T-helper 1 cell treated with Interleukin-12 subunit alpha and Interleukin-12 subunit beta and Interleukin-4 antibody, amounts not matched to agents 30 μg/mL and 1 μg/mL, for 36 hours (primary cell): ENCODE data around the gene CHCHD6.

ENCODE experiments used
- H3K27ac Mint-ChIP-seq: one replicate; pipeline ENCODE4 v1.8.0; 2021; ENCODE audit warnings: mild to moderate bottlenecking, mixed read lengths
- H3K27me3 Mint-ChIP-seq: one replicate; pipeline ENCODE4 v1.8.0; 2021; ENCODE audit warnings: low read depth, mixed read lengths
- H3K36me3 Mint-ChIP-seq: one replicate; pipeline ENCODE4 v1.8.0; 2021; ENCODE audit warnings: low read depth, mixed read lengths
- H3K4me1 Mint-ChIP-seq: one replicate; pipeline ENCODE4 v1.8.0; 2021; ENCODE audit warnings: low read depth, mixed read lengths
- H3K4me3 Mint-ChIP-seq: one replicate; pipeline ENCODE4 v1.8.0; 2021; ENCODE audit warnings: mild to moderate bottlenecking, moderate library complexity, mixed read lengths
- H3K9me3 Mint-ChIP-seq: one replicate; pipeline ENCODE4 v1.8.0; 2021; ENCODE audit warnings: mixed read lengths

CHCHD6 gene

DNA sequence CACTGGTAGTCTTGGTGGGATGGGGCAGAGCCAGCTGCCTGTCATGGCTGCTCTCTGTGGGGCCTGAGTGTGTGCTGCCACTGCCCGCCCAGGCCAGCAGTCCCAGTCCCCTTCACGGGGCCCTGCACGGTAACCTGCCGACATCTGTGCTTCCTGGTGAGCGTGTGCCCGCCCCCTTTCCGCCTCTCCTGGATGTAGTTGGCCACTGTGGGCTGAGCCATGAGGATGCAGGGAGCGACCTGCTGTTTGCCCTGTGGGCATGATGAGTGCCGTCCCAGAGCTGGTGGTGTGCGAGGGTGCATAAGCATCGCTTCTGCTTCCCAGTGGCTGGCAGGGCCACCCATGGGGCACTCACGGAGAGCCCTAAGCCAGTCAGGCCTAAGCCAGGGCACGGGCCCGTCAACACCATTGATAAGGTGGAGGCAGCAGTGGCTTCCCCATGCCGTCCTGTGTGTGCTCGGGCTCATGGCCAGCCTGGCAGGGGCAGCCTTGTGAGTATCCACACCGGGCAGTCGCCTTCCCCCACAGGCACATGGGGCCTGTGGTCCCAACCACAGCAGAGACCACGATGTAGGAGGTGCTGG is 293.5 kb downstream of the CHCHD6 start:
- no peaks in the 10 kb centered on the region for H3K36me3 Mint-ChIP-seq
- H3K27ac Mint-ChIP-seq = no peak overlapping the region

DNA sequence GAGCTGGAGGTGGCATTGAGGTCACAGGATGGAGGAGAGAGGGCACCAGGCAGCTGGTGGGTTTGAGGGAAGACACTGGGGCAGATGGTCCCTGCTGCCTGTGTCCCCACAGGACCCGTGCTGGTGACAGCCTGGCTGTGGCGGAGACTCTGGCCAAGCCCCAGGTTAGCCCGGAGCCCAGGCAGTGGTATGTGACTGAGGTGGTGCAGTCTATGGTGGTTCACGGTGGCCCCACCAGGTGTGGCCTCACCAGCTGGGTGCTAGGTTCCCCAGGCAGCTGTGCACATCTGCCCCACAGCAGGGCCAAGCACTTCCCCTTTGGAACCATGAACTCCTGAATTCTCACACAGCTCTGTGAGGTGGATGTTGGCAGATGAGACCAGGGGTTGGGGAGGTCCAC is 294.3 kb downstream of the CHCHD6 start:
- no peak overlapping the region for H3K4me3 Mint-ChIP-seq
- H3K9me3 Mint-ChIP-seq = no peaks in the 10 kb centered on the region
- no peaks in the 10 kb centered on the region for H3K36me3 Mint-ChIP-seq
- no peaks in the 10 kb centered on the region for H3K4me1 Mint-ChIP-seq
- H3K27me3 Mint-ChIP-seq = no peaks in the 10 kb centered on the region
- H3K27ac Mint-ChIP-seq = no peak overlapping the region

More for the DNA sequence above, 293.5 kb downstream of the CHCHD6 start:
- Mint-ChIP-seq H3K4me1 (no peaks in the 10 kb centered on the region), H3K4me3 (no peak overlapping the region), H3K9me3 (no peaks in the 10 kb centered on the region), H3K27me3 (no peaks in the 10 kb centered on the region)

DNA sequence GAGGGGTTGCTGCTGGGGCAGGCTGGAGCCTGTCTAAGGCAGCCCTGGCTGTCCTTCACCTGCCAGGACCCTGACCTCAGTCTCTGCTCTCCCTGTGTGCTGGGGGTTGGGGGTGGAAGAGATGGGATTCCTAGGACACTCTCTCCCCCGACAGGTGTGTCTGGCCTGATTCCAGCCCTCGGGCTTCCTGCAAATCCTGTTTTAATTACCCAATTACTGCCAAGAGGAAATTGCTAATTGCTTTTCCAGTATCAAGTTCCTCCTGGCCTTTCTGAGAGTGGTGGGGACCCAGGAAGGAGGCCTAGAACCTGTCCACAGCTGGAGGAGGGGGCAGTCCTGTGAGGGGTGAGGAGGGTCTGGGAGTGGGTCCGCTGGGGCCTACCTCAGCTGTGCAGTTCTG is 294.7 kb downstream of the CHCHD6 start:
- H3K27me3 Mint-ChIP-seq = no peaks in the 10 kb centered on the region
- no peaks in the 10 kb centered on the region for H3K9me3 Mint-ChIP-seq
- no peaks in the 10 kb centered on the region for H3K4me1 Mint-ChIP-seq
- no peak overlapping the region for H3K27ac Mint-ChIP-seq
- H3K4me3 Mint-ChIP-seq = no peak overlapping the region
- no peaks in the 10 kb centered on the region for H3K36me3 Mint-ChIP-seq

DNA sequence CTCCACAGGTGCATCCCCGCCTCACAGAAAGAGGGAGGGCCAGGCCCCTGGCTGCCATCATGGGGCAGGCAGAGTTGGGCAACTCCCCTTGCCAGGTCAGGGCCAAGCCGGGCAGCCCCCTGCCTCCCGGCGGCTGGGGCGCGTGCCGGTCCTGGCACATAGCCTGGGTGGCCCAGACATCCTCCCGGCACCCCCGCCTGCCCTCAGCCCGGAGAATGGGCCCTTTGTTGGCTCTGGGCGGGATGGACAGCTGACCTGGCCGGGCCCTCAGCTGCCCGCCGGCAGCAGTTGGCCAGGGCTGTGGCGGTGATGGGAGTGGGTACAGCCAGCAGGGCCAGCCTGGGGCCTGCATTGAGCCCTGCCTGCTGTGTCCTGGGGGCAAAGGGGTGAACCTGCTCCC is 295.3 kb downstream of the CHCHD6 start:
- H3K36me3 Mint-ChIP-seq = no peaks in the 10 kb centered on the region
- no peak overlapping the region for H3K4me3 Mint-ChIP-seq
- no peaks in the 10 kb centered on the region for H3K27me3 Mint-ChIP-seq
- H3K27ac Mint-ChIP-seq = no peak overlapping the region
- no peaks in the 10 kb centered on the region for H3K4me1 Mint-ChIP-seq
- H3K9me3 Mint-ChIP-seq = no peaks in the 10 kb centered on the region

DNA sequence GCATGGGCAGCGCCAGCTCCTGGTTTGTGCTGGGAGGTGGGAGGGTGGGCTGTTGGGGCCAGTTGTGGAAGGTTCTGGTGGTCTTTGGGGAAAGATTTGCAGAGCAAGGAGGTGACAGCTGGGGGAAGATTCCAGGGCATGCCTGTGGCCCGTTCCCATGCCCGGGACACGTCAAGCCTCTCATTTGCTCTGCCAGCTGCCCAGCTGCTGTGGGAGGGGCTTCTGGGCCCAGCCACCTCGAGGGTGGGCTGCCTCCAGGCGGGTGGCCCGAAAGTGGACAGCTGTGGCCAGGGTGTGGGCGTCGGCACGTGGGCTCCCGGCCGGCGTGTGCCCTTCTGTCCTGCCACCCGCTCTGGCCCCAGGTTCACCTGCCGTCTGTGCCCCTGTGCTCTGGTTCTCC is 296.1 kb downstream of the CHCHD6 start:
- Mint-ChIP-seq H3K9me3 (no peaks in the 10 kb centered on the region), H3K4me1 (no peaks in the 10 kb centered on the region), H3K36me3 (no peaks in the 10 kb centered on the region), H3K27ac (no peak overlapping the region), H3K27me3 (no peaks in the 10 kb centered on the region), H3K4me3 (no peak overlapping the region)

DNA sequence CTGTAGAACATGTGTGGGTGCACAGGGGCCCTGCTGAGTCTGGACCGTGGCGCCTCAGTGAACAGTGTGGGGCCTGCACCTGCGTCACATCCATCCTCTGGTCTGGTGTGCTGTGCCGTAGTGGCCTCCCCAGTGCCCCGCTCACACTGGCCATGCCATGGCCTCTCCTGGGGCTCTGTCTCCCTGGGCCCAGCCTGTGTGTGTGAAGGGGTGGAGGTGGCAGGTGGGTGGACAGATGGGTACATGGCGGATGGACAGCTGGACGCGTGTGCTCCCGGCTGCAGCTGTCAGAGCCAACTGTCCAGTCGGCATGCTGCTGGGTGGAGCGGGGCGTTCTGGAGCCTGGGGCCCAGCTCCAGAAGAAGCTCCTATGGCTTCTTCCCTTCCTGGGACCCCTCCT is 296.7 kb downstream of the CHCHD6 start:
- Mint-ChIP-seq H3K4me3 (no peak overlapping the region), H3K27ac (no peak overlapping the region), H3K4me1 (no peaks in the 10 kb centered on the region), H3K27me3 (no peaks in the 10 kb centered on the region), H3K9me3 (no peaks in the 10 kb centered on the region), H3K36me3 (no peaks in the 10 kb centered on the region)

DNA sequence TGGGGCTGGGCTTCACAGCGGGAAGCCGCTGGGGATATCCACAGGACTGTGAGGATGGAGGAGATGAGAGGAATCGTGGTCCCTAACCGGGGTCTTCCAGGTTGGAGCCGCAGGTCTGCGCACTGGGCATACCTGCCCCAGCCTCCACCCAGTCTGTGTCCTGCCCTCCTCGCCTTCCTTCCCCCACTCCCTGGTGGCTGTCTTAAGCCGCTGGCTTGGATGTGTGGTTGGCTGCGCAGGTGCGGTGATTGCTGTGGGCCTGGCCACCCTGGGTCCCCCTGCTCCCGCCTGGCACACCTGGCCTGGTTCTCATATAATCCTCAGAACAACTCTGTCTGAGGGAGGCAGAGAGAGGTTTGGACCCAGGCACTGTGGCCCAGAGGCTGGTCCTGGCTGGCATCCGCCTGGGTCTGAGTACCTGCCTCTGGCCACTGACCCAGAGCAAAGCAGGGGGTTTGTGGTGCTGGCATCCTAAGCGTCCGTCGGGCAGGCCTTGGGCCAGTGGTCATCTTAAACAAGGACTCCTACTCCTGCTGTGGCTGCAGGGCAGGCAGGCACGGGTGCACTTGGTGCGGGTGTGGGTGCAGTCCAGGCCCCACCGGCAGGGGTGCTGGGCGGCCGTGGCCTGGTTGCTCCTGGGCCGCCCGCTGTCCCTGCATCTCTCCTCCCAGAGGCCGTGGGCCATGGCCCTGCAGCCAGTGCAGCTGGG is 297.6 kb downstream of the CHCHD6 start:
- H3K9me3 Mint-ChIP-seq = no peaks in the 10 kb centered on the region
- no peak overlapping the region for H3K4me3 Mint-ChIP-seq
- no peaks in the 10 kb centered on the region for H3K27me3 Mint-ChIP-seq

DNA sequence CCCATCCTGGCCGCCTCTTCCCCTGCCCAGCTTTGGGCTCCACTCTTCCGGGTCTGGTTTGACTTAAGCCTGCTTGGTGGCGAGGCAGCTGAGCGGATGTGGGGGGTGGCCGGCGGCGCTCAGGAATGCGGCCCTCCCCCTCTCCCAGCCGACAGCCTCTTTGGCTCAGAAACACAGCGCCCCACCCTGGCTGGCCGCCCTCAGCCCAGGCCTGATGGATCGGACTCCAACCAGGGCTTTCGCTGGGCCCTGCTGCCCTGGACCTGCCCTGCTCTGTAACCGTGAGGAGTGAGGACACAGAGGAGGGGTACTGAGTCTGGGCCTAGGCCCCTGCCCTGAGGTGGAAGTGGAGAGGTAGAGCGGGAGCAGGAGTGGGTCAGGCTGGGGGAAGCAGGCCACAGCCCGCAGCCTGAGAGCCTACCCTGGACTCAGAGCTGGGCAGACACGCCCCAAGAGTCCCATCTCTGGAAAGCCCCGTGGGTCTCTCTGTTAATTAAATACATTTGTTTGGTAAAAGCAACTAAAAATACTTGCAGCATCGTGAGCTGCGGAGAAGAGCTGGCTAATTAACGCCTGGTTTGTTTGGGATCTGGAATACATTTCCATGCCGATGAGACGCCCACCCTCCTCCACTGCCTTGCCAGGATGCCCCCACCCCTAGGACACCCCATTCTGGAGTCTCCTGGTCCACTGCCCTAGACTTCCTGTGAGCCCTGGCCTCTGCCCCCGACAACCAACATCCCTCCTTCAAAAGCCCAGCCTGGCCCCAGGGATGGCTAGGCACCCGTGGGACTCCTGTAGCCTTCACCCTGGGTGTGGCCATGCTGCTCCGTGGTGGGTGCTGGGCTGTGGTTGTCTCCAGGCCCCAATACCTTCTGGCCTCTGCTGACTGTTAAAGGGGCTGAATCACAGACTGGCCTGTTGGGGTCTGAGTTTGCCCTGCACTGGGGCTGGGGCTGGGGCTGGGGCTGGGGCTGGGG is 298.4 kb downstream of the CHCHD6 start:
- H3K27ac Mint-ChIP-seq = no peak overlapping the region

More for the DNA sequence above, 297.6 kb downstream of the CHCHD6 start:
- Mint-ChIP-seq H3K4me1 (no peaks in the 10 kb centered on the region), H3K36me3 (no peaks in the 10 kb centered on the region), H3K27ac (no peak overlapping the region)

DNA sequence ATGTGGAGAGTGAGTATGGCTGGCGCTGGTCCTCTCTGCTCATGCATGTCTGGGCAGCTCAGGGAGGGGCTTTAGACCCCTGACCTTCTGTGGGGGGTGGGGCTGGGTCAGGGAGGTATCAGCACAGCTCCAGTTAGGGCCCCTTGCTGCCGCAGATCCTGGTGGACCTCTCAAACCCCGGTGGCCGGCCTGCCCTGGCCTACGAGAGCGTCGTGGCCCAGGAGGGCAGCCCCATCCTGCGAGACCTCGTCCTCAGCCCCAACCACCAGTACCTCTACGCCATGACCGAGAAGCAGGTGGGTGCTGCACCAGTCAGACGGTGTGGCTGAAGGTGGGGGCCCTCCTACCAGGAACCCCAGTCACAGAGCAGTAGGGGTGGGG is 299.1 kb downstream of the CHCHD6 start:
- no peaks in the 10 kb centered on the region for H3K4me1 Mint-ChIP-seq
- no peaks in the 10 kb centered on the region for H3K9me3 Mint-ChIP-seq

More for the DNA sequence above, 298.4 kb downstream of the CHCHD6 start:
- H3K4me3 Mint-ChIP-seq = no peak overlapping the region
- no peaks in the 10 kb centered on the region for H3K36me3 Mint-ChIP-seq
- H3K9me3 Mint-ChIP-seq = no peaks in the 10 kb centered on the region
- no peaks in the 10 kb centered on the region for H3K27me3 Mint-ChIP-seq
- no peaks in the 10 kb centered on the region for H3K4me1 Mint-ChIP-seq

DNA sequence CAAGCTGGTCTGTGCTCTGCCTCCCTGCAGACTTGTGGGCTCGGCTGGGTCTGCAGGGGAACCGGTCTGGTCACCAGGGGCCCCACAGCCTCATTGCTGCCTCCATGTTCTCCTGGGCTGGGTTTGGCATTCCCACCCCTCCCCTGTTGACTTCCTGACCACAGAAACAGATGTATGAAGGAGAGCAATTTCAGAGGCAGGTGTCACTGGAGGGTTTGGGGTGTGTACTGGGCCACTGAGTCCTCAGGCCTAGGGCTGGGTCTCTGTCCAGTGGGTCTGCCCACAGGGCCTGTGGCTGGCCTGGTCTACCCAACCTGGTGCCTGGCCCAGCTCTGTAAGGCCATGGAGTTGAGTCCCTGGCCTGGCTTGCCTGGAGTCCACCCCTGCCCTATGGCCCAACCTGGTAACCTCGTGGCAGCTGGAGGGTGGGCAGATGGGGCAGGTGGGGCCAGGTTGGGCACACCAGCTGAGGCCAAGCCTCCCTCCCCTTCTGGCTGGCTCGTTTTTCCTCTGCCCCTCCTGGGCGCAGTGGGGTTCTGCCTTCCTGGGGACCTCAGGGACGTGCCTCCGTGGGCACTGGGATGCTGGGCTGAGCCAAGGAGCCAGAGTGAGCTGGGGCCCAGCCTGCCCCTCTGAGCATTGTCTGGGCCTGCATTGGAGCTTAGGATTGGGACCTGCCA is 299.7 kb downstream of the CHCHD6 start:
- Mint-ChIP-seq H3K27me3 (no peaks in the 10 kb centered on the region), H3K36me3 (no peaks in the 10 kb centered on the region), H3K9me3 (no peaks in the 10 kb centered on the region), H3K4me1 (no peaks in the 10 kb centered on the region), H3K4me3 (no peak overlapping the region), H3K27ac (no peak overlapping the region)

More for the DNA sequence above, 299.1 kb downstream of the CHCHD6 start:
- H3K36me3 Mint-ChIP-seq = no peaks in the 10 kb centered on the region
- H3K27ac Mint-ChIP-seq = no peak overlapping the region
- no peaks in the 10 kb centered on the region for H3K27me3 Mint-ChIP-seq
- no peak overlapping the region for H3K4me3 Mint-ChIP-seq

DNA sequence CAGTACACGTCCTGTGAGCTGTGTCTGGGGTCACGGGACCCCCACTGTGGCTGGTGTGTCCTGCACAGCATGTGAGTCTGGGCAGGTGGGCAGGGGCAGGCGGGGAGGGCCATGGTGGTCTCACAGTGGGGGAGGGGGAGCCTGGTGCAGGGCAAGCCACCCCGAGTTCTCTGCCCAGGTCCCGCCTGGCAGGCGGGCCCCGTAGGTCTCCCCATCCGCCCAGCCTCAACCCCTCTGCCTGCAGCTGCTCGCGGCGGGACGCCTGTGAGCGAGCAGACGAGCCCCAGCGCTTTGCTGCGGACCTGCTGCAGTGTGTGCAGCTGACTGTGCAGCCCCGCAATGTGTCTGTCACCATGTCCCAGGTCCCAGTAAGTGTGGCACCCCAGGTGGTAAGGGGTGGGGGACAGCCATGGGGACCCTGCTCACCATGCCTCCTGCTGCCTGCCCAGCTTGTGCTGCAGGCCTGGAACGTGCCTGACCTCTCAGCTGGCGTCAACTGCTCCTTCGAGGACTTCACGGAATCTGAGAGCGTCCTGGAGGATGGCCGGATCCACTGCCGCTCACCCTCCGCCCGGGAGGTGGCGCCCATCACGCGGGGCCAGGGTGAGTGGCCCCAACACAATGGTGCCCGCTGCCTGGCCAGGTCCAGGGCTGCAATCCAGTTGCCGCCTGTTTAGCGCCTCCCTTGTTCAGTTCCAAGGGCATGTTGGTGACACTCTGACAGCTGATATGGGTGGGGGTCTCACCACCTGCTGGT is 300.8 kb downstream of the CHCHD6 start:
- no peak overlapping the region for H3K27ac Mint-ChIP-seq
- H3K9me3 Mint-ChIP-seq = no peaks in the 10 kb centered on the region
- no peaks in the 10 kb centered on the region for H3K27me3 Mint-ChIP-seq

DNA sequence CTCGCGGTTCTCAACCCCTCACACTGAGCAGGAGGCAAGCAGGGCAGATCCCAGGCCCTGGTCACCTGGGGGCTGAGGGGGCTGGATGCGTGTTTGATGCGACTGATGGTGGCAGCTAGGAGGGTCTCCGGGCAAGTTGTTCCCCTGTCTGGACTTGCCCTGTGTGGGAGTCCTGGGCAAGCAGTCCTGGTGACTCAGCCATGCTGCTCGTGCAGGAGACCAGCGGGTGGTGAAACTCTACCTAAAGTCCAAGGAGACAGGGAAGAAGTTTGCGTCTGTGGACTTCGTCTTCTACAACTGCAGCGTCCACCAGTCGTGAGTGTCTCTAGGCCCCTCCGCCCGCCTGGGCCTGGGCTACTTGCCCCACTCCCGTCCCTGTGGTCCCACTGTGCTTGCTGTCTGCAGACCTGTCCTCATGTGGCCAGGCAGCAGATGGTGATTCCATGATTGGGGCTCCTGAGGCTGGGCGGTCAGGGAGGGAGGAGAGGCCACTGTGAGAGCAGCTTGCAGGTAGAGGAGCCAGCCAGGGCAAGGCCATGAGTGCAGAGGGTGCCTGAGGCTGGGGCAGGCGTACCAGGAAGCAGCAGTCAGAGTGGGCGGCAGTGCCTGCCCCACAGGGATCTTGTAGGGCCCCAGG is 301.9 kb downstream of the CHCHD6 start:
- no peaks in the 10 kb centered on the region for H3K4me1 Mint-ChIP-seq
- no peak overlapping the region for H3K27ac Mint-ChIP-seq
- H3K27me3 Mint-ChIP-seq = no peaks in the 10 kb centered on the region
- no peaks in the 10 kb centered on the region for H3K36me3 Mint-ChIP-seq
- no peak overlapping the region for H3K4me3 Mint-ChIP-seq
- H3K9me3 Mint-ChIP-seq = no peaks in the 10 kb centered on the region

More for the DNA sequence above, 300.8 kb downstream of the CHCHD6 start:
- H3K4me3 Mint-ChIP-seq = no peak overlapping the region
- no peaks in the 10 kb centered on the region for H3K36me3 Mint-ChIP-seq
- no peaks in the 10 kb centered on the region for H3K4me1 Mint-ChIP-seq

DNA sequence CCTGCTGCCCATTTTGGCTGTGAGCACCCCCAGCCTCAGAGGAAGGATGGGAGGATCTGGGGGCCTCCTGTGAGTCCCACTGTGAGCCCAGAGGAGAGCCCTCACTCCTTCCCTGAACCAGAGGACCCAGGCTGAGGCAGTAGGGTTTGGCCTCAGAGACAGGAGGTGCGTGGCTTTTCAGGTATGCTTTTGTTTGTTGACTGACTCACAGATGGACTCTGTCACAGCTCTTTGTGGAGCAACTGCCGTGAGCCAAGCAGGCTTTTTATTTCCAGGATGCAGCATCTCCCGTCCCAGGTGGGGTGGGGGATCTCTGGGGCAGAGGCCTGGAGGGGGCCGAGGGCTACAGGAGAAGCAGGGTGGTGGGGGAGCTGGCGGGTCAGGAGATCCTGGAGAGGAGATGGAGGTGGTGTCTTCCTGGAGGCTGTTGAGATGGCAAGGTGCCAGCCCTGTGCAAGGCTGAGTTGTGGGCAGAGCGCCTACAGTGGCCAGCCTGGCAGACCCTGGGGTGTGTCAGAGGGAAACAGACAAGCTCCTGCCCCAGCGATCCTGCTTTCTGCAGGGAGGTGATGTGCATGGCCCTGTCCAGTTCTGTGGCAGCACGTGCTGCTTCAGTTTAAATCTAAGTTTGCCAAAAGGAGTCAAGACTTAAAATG is 302.9 kb downstream of the CHCHD6 start:
- no peaks in the 10 kb centered on the region for H3K27me3 Mint-ChIP-seq
- no peaks in the 10 kb centered on the region for H3K36me3 Mint-ChIP-seq
- no peaks in the 10 kb centered on the region for H3K4me1 Mint-ChIP-seq
- no peak overlapping the region for H3K4me3 Mint-ChIP-seq
- no peak overlapping the region for H3K27ac Mint-ChIP-seq
- H3K9me3 Mint-ChIP-seq = no peaks in the 10 kb centered on the region
